Upper lobe of left lung (tissue), 4 donors: Measurements from ENCODE around the gene CLC.
"Not testable (repeated sequence)": the region's sequence is repeated elsewhere in the genome, so short reads cannot be mapped to it uniquely, and the experiment has no call there.

Experiments used
- EP300 ChIP-seq, 4 donors: sonication (generic); formaldehyde crosslinking; IDR thresholded peaks; one replicate each; pipeline ENCODE4 v1.5.1; 2017; ENCODE audit warnings: antibody characterized with exemption in 4 of 4, control low read depth in 2 of 4
- POLR2A ChIP-seq, 4 donors: fragments of 450-650 bp; IDR thresholded peaks; one replicate each; pipeline ENCODE4 v1.5.1; 2016 to 2017; ENCODE audit warnings: antibody characterized with exemption in 4 of 4, mild to moderate bottlenecking in 2 of 4
- TF ChIP-seq, protein P1 (sequence below), 6 experiments: fragments of 450-650 bp in 4 of 6; fragments of 200-600 bp in 2 of 6; sonication (generic) in 2 of 6; IDR thresholded peaks; one replicate each; pipeline ENCODE4 v1.5.1; 2016 to 2019; ENCODE audit warnings: antibody characterized with exemption in 6 of 6

- TF ChIP-seq, protein P1, sequence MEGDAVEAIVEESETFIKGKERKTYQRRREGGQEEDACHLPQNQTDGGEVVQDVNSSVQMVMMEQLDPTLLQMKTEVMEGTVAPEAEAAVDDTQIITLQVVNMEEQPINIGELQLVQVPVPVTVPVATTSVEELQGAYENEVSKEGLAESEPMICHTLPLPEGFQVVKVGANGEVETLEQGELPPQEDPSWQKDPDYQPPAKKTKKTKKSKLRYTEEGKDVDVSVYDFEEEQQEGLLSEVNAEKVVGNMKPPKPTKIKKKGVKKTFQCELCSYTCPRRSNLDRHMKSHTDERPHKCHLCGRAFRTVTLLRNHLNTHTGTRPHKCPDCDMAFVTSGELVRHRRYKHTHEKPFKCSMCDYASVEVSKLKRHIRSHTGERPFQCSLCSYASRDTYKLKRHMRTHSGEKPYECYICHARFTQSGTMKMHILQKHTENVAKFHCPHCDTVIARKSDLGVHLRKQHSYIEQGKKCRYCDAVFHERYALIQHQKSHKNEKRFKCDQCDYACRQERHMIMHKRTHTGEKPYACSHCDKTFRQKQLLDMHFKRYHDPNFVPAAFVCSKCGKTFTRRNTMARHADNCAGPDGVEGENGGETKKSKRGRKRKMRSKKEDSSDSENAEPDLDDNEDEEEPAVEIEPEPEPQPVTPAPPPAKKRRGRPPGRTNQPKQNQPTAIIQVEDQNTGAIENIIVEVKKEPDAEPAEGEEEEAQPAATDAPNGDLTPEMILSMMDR (IDR thresholded peaks at IDR 0.05) = not testable (repeated sequence)
- not testable (repeated sequence) for TF ChIP-seq POLR2A, EP300 (IDR thresholded peaks at IDR 0.05)
Measured at GRCh38 chr19:39688637-39689036, 49.2 kb downstream of the CLC start.
